ENCODE measurements around the gene PKHD1. TPM values are rescaled to one million over a fixed set of nuclear protein-coding genes. Genes with fewer than 3 reads are reported as not detected.

The PKHD1 gene
- total RNA-seq, 1 experiment from 2014 or later: 0.09 TPM

DNA sequence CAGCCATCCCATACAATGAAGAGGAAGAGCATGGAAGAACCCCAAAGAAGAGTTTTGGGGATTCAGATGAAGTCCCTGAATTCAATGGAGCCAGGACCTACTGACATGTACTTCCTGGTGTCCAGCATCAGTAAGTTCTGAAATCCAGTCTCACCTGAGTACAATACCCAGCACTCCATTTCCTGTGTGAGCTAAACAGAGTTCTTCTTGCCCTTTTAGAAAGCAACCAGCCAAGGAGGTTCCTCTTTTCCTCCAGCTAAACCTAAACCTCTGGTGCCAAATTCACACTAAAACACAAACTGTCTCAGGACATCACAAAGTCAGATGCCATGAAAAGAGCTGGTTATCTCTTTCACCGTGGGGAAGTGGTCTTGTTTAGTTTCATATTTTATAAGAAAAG is 71.5 kb downstream of the PKHD1 start:
- H3K36me3 Mint-ChIP-seq (ENCODE audit: insufficient read depth in 1 of 3, low read depth in 3 of 3): no peaks in the 10 kb centered on the region
- Histone ChIP-seq H3K27ac (ENCODE audit: insufficient read length, low read depth, low read length) (no peak overlapping the region), H3K4me1 (ENCODE audit: insufficient read depth, low read length) (no peaks in the 10 kb centered on the region), H3K9me3 (ENCODE audit: control insufficient read depth, low read depth, low read length) (no peaks in the 10 kb centered on the region), H3T11ph (ENCODE audit: low read length) (no peak overlapping the region), H3K4me2 (ENCODE audit: insufficient read depth, insufficient read length, low read length) (no peak overlapping the region), H2BK12ac (ENCODE audit: insufficient read length, low read depth, low read length) (no peak overlapping the region), H3K27me3 (ENCODE audit: insufficient read depth, low read length) (no peaks in the 10 kb centered on the region), H2BK15ac (ENCODE audit: low read depth, low read length) (no peak overlapping the region), H3K23ac (ENCODE audit: insufficient read length, low read depth, low read length) (no peak overlapping the region), H2BK5ac (ENCODE audit: insufficient read length, low read length) (no peak overlapping the region), H3K79me2 (ENCODE audit: insufficient read depth, low read length) (no peaks in the 10 kb centered on the region), H2AK5ac (ENCODE audit: insufficient read length, low read length) (no peak overlapping the region), H4K5ac (ENCODE audit: insufficient read length, low read depth, low read length) (no peak overlapping the region), H3K79me1 (ENCODE audit: insufficient read depth, low read depth, low read length, poor library complexity, severe bottlenecking) (no peaks in the 10 kb centered on the region), H3K18ac (ENCODE audit: insufficient read length, low read depth, low read length) (no peak overlapping the region), H3K56ac (ENCODE audit: insufficient read length, low read depth, low read length) (no peak overlapping the region), H3K4ac (ENCODE audit: low read depth, low read length) (no peak overlapping the region), H2BK120ac (ENCODE audit: low read depth, low read length, poor library complexity, severe bottlenecking) (no peak overlapping the region), H2AFZ (ENCODE audit: low read length) (no peak overlapping the region), H3K9ac (ENCODE audit: extremely low read depth, insufficient read length, low read length) (no peak overlapping the region), H4K91ac (ENCODE audit: insufficient read length, low read depth, low read length) (no peak overlapping the region), H4K8ac (replicated peaks; ENCODE audit: insufficient read length, low read depth, low read length) (no peak overlapping the region), H3K23me2 (ENCODE audit: insufficient read length, low read depth, low read length, poor library complexity, severe bottlenecking) (no peaks in the 10 kb centered on the region), H2BK20ac (ENCODE audit: low read depth, low read length, poor library complexity, severe bottlenecking) (no peak overlapping the region), H4K20me1 (ENCODE audit: control insufficient read depth, insufficient read depth, insufficient read length) (no peaks in the 10 kb centered on the region), H3K14ac (ENCODE audit: insufficient read depth, low read length) (no peak overlapping the region)
- no CpG with 5 or more reads among the region's 1 CpG for WGBS (ENCODE audit: extremely low coverage, insufficient read length, low lambda C conversion rate)
- TF ChIP-seq, protein P1, sequence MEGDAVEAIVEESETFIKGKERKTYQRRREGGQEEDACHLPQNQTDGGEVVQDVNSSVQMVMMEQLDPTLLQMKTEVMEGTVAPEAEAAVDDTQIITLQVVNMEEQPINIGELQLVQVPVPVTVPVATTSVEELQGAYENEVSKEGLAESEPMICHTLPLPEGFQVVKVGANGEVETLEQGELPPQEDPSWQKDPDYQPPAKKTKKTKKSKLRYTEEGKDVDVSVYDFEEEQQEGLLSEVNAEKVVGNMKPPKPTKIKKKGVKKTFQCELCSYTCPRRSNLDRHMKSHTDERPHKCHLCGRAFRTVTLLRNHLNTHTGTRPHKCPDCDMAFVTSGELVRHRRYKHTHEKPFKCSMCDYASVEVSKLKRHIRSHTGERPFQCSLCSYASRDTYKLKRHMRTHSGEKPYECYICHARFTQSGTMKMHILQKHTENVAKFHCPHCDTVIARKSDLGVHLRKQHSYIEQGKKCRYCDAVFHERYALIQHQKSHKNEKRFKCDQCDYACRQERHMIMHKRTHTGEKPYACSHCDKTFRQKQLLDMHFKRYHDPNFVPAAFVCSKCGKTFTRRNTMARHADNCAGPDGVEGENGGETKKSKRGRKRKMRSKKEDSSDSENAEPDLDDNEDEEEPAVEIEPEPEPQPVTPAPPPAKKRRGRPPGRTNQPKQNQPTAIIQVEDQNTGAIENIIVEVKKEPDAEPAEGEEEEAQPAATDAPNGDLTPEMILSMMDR (conservative IDR thresholded peaks at IDR 0.05): no peak
- H3K27me3 Mint-ChIP-seq (ENCODE audit: low read depth): peaks cover 1% of the 10 kb centered on the region; the same call in 1 of the 2 replicates
- H3K4me1 Mint-ChIP-seq: peaks cover 13 to 17% of the 10 kb centered on the region in 2 experiments
- no peak overlapping the region for H3K4me3 Mint-ChIP-seq
- no peaks in the 10 kb centered on the region; a peak in 1 of 5 replicates for H3K9me3 Mint-ChIP-seq
- peak overlapping the region in 1 of 3 experiments; percentile 52; a peak in 1 of 7 replicates for H3K27ac Mint-ChIP-seq
- no peak for DNase-seq
